VCaP (cell line): ENCODE measurements around the gene NAIF1.

ENCODE experiments used
- H3K27ac ChIP-seq: fragments of 450-650 bp; 2 replicates; pipeline ENCODE4 v1.5.1; 2017
- CTCF ChIP-seq: fragments of 450-650 bp; conservative IDR thresholded peaks from 2 replicates; pipeline ENCODE4 v1.5.1; 2017; ENCODE audit warnings: mild to moderate bottlenecking, moderate library complexity

The NAIF1 gene

GRCh38 chr9:128065907-128066712 lies 1.0 kb downstream of the NAIF1 start:
- no peak for TF ChIP-seq CTCF
- peak overlapping the region; percentile 99 for H3K27ac ChIP-seq

GRCh38 chr9:128062846-128063831 lies 4.0 kb downstream of the NAIF1 start:
- H3K27ac ChIP-seq: no peak overlapping the region
- TF ChIP-seq CTCF: no peak

- no peak for TF ChIP-seq CTCF
- H3K27ac ChIP-seq: no peak overlapping the region
Observed at GRCh38 chr9:128062279-128062678, 4.8 kb downstream of the NAIF1 start.

GRCh38 chr9:128061275-128061960 lies 5.7 kb downstream of the NAIF1 start:
- no peak for TF ChIP-seq CTCF
- no peak overlapping the region for H3K27ac ChIP-seq

- no peak overlapping the region for H3K27ac ChIP-seq
- TF ChIP-seq CTCF: no peak
Observed at GRCh38 chr9:128059365-128059983, 7.6 kb downstream of the NAIF1 start.

- no peak for TF ChIP-seq CTCF
- peak overlapping the region; percentile 49 for H3K27ac ChIP-seq
Observed at GRCh38 chr9:128057724-128058409, 9.3 kb downstream of the NAIF1 start.
